ENCODE data around the gene EPRS1.

DNA sequence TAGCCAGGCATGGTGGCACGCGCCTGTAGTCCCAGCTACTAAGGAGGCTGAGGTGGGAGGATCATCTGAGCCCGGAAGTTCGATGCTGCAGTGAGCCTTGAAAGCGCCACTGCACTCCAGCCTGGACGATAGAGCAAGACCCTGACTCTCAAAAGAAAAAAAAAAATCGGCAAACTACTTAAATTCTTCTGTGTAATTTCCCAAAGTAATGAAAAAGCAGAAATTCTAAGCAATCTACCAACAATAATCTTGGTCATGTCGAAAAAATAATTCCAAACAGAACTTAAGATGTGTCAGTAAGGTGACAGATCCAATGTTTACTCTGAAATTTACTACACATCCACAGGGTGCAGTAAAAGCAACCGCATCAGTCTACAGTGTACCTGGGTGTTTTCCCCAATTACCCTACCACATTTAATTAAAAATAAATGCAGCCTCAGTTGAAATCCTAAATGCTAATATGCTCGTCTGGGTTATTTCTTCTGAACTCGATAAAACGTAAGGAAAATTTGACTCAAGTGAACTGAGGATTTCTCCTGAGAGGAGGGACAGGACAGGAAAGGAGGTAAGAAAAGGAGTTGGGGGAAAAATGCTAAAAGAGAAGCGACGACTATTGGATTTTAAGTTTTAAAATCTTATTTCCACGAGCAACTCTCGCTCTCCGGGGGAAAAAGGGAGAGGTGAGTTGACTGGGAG, 801 bp downstream of the EPRS1 start:
- TF ChIP-seq TAF1 (IDR thresholded peaks at IDR 0.05; ENCODE audit: borderline replicate concordance, low read depth, low read length) = no peak
- TF ChIP-seq, protein P1, sequence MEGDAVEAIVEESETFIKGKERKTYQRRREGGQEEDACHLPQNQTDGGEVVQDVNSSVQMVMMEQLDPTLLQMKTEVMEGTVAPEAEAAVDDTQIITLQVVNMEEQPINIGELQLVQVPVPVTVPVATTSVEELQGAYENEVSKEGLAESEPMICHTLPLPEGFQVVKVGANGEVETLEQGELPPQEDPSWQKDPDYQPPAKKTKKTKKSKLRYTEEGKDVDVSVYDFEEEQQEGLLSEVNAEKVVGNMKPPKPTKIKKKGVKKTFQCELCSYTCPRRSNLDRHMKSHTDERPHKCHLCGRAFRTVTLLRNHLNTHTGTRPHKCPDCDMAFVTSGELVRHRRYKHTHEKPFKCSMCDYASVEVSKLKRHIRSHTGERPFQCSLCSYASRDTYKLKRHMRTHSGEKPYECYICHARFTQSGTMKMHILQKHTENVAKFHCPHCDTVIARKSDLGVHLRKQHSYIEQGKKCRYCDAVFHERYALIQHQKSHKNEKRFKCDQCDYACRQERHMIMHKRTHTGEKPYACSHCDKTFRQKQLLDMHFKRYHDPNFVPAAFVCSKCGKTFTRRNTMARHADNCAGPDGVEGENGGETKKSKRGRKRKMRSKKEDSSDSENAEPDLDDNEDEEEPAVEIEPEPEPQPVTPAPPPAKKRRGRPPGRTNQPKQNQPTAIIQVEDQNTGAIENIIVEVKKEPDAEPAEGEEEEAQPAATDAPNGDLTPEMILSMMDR (IDR thresholded peaks at IDR 0.05) = no peak

Data from SK-N-SH (cell line).